Parathyroid adenoma (tissue), 2 donors: ENCODE results near the gene PAPSS1.

Source experiments
- H2AFZ ChIP-seq: fragments of 300-600 bp; sonication (generic); one replicate; pipeline ENCODE4 v1.7.0; 2017; ENCODE audit warnings: antibody characterized with exemption, mild to moderate bottlenecking
- H3K27ac ChIP-seq: fragments of 300-600 bp; sonication (generic); one replicate; pipeline ENCODE4 v1.7.0; 2017
- H3K27me3 ChIP-seq: fragments of 300-600 bp; sonication (generic); one replicate; pipeline ENCODE4 v1.7.0; 2017; ENCODE audit warnings: low read length; ENCODE audit not compliant: control insufficient read depth, insufficient read depth
- H3K36me3 ChIP-seq: fragments of 300-600 bp; sonication (generic); one replicate; pipeline ENCODE4 v1.7.0; 2017; ENCODE audit warnings: low read length; ENCODE audit not compliant: control insufficient read depth, insufficient read depth
- H3K4me1 ChIP-seq: fragments of 300-600 bp; sonication (generic); one replicate; pipeline ENCODE4 v1.7.0; 2017; ENCODE audit warnings: control low read depth
- H3K4me2 ChIP-seq: fragments of 300-600 bp; sonication (generic); one replicate; pipeline ENCODE4 v1.7.0; 2017; ENCODE audit warnings: low read length
- H3K4me3 ChIP-seq: fragments of 300-600 bp; sonication (generic); one replicate; pipeline ENCODE4 v1.7.0; 2017; ENCODE audit warnings: low read depth, low read length
- H3K79me2 ChIP-seq: fragments of 300-600 bp; sonication (generic); one replicate; pipeline ENCODE4 v1.7.0; 2017; ENCODE audit warnings: control low read depth
- H3K9ac ChIP-seq: fragments of 300-600 bp; sonication (generic); one replicate; pipeline ENCODE4 v1.7.0; 2017; ENCODE audit warnings: mild to moderate bottlenecking
- H3K9me3 ChIP-seq: fragments of 300-600 bp; sonication (generic); one replicate; pipeline ENCODE4 v1.7.0; 2017; ENCODE audit warnings: low read length; ENCODE audit not compliant: control insufficient read depth
- CTCF ChIP-seq: fragments of 300-600 bp; sonication (generic); IDR thresholded peaks from one replicate; pipeline ENCODE4 v1.7.0; 2017; ENCODE audit warnings: antibody characterized with exemption, mild to moderate bottlenecking
- donor health status: primary hyperparathyroidism.

PAPSS1 gene

GRCh38 chr4:107743532-107743931, 23.5 kb upstream of the PAPSS1 start:
- no peaks in the 10 kb centered on the region for H3K4me1 ChIP-seq
- no peak overlapping the region for H2AFZ ChIP-seq
- H3K79me2 ChIP-seq, result no peaks in the 10 kb centered on the region
- no peak for TF ChIP-seq CTCF
- no peak overlapping the region for H3K27ac ChIP-seq
- no peaks in the 10 kb centered on the region for H3K9me3 ChIP-seq
- H3K4me3 ChIP-seq, result no peak overlapping the region
- no peak overlapping the region for H3K9ac ChIP-seq
- no peaks in the 10 kb centered on the region for H3K36me3 ChIP-seq
- no peaks in the 10 kb centered on the region for H3K27me3 ChIP-seq
- H3K4me2 ChIP-seq, result no peak overlapping the region

GRCh38 chr4:107742791-107743190, 22.8 kb upstream of the PAPSS1 start:
- Histone ChIP-seq H3K4me2 (no peak overlapping the region), H3K27ac (no peak overlapping the region), H3K27me3 (no peaks in the 10 kb centered on the region), H3K4me3 (no peak overlapping the region), H3K4me1 (no peaks in the 10 kb centered on the region), H3K9me3 (no peaks in the 10 kb centered on the region), H2AFZ (no peak overlapping the region), H3K9ac (no peak overlapping the region), H3K79me2 (no peaks in the 10 kb centered on the region), H3K36me3 (no peaks in the 10 kb centered on the region)
- no peak for TF ChIP-seq CTCF

- Histone ChIP-seq H3K27ac (no peak overlapping the region), H3K4me2 (no peak overlapping the region), H3K9me3 (no peaks in the 10 kb centered on the region), H3K9ac (no peak overlapping the region), H3K36me3 (no peaks in the 10 kb centered on the region), H3K27me3 (no peaks in the 10 kb centered on the region), H3K4me1 (no peaks in the 10 kb centered on the region), H3K4me3 (no peak overlapping the region), H2AFZ (no peak overlapping the region), H3K79me2 (no peaks in the 10 kb centered on the region)
- TF ChIP-seq CTCF, result no peak
These were observed 22.2 kb upstream of the PAPSS1 start for GRCh38 chr4:107742196-107742595.

GRCh38 chr4:107740950-107741701, 21.1 kb upstream of the PAPSS1 start:
- Histone ChIP-seq H3K9me3 (no peaks in the 10 kb centered on the region), H3K79me2 (no peaks in the 10 kb centered on the region), H3K4me3 (no peak overlapping the region), H2AFZ (peak overlapping the region; percentile 80), H3K27ac (peak overlapping the region; percentile 56), H3K36me3 (no peaks in the 10 kb centered on the region), H3K4me1 (no peaks in the 10 kb centered on the region), H3K4me2 (no peak overlapping the region), H3K27me3 (no peaks in the 10 kb centered on the region), H3K9ac (no peak overlapping the region)
- no peak for TF ChIP-seq CTCF

GRCh38 chr4:107740381-107740780, 20.3 kb upstream of the PAPSS1 start:
- Histone ChIP-seq H3K79me2 (no peaks in the 10 kb centered on the region), H2AFZ (no peak overlapping the region), H3K9me3 (no peaks in the 10 kb centered on the region), H3K27me3 (no peaks in the 10 kb centered on the region), H3K4me1 (no peaks in the 10 kb centered on the region), H3K4me2 (no peak overlapping the region), H3K4me3 (no peak overlapping the region), H3K9ac (no peak overlapping the region), H3K36me3 (no peaks in the 10 kb centered on the region), H3K27ac (no peak overlapping the region)
- no peak for TF ChIP-seq CTCF
